Activated CD4-positive, alpha-beta T cell treated with anti-CD3 and anti-CD28 coated beads for 36 hours (primary cell): ENCODE measurements around the gene LIMS2. TPM values are rescaled to one million over a fixed set of nuclear protein-coding genes. Genes with fewer than 3 reads are reported as not detected.

Experiments used
- ATAC-seq: fragments of 200-7000 bp; cut with Tn5 transposase; one replicate; pipeline ENCODE4 v1.10.0; 2021; ENCODE audit warnings: mild to moderate bottlenecking, moderate library complexity
- CTCF ChIA-PET: fragments of 350-600 bp; sonication (Branson Sonifier 250); formaldehyde crosslinking; loops from one replicate; lab custom pipeline; 2021; ENCODE audit warnings: antibody characterized with exemption; lab: Charles Lee
- POLR2A ChIA-PET: fragments of 350-600 bp; sonication (Branson Sonifier 250); formaldehyde crosslinking; loops from one replicate; lab custom pipeline; 2021; ENCODE audit warnings: antibody characterized with exemption, inconsistent platforms; lab: Charles Lee
- DNase-seq: peaks from one replicate; pipeline ENCODE4 v3.0.0-alpha.2; 2020
- H3K27ac Mint-ChIP-seq: one replicate; pipeline ENCODE4 v1.8.0; 2021; ENCODE audit warnings: mixed read lengths
- H3K27me3 Mint-ChIP-seq: one replicate; pipeline ENCODE4 v1.8.0; 2021; ENCODE audit warnings: mixed read lengths
- H3K36me3 Mint-ChIP-seq: one replicate; pipeline ENCODE4 v1.8.0; 2021; ENCODE audit warnings: low read depth, mixed read lengths
- H3K4me1 Mint-ChIP-seq: one replicate; pipeline ENCODE4 v1.8.0; 2021; ENCODE audit warnings: mixed read lengths
- H3K4me3 Mint-ChIP-seq: one replicate; pipeline ENCODE4 v1.8.0; 2021; ENCODE audit warnings: mild to moderate bottlenecking, moderate library complexity, mixed read lengths
- H3K9me3 Mint-ChIP-seq: one replicate; pipeline ENCODE4 v1.8.0; 2021; ENCODE audit warnings: low read depth, mixed read lengths
- intact Hi-C, 2 experiments: fragments of 100-400 bp; cut with DNase I in 1 of 2; cut with micrococcal nuclease in 1 of 2; formaldehyde crosslinking; loops; one replicate each; pipeline versions ENCODE4 v1.14.2 to v1.15.1; 2022 to 2024; cut with DNase I, micrococcal nuclease
- total RNA-seq, 2 experiments: library from RNA; stranded (reverse); gene quantifications; one replicate each; pipeline ENCODE4 v1.2.3, GENCODE V29; 2021

Gene LIMS2
- total RNA-seq, 2 experiments from 2014 or later: 16.4 to 19.3 TPM

DNA sequence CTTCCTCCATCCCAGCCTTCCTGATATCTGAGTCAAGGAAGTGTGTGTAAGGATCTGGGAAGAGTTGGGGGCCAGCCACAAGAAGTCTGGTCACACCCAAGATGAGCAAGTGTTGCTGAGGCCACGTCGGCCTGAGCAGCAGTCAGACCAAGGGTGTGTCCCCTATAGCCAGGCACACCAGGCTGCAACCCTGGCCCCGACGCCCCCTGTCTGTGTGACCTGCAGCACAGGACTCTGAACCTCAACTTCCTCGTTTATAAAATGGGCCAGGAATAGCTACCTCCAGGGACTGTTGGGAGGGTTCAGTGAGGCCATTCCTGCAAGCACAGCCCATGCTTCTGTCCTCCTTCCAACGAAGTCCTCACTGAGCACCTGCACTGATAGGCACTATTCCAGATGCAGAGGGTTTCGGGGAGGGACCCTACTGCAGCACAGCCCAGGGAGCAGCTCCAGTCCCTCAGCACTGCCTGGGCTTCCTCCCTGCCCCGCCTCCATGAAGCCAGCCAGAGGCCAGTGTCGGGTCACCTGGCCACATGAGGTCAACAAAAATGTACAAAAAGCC lies 13.3 kb downstream of the LIMS2 start:
- Mint-ChIP-seq H3K4me1 (no peaks in the 10 kb centered on the region), H3K27ac (no peak overlapping the region), H3K36me3 (no peaks in the 10 kb centered on the region), H3K9me3 (no peaks in the 10 kb centered on the region), H3K27me3 (peaks cover 30% of the 10 kb centered on the region), H3K4me3 (no peak overlapping the region)
- intact Hi-C loops: no loop called here
- peak; percentile 4 for DNase-seq
- CTCF ChIA-PET: no interaction called here
- POLR2A ChIA-PET: no interaction called here
- ATAC-seq: no peak

DNA sequence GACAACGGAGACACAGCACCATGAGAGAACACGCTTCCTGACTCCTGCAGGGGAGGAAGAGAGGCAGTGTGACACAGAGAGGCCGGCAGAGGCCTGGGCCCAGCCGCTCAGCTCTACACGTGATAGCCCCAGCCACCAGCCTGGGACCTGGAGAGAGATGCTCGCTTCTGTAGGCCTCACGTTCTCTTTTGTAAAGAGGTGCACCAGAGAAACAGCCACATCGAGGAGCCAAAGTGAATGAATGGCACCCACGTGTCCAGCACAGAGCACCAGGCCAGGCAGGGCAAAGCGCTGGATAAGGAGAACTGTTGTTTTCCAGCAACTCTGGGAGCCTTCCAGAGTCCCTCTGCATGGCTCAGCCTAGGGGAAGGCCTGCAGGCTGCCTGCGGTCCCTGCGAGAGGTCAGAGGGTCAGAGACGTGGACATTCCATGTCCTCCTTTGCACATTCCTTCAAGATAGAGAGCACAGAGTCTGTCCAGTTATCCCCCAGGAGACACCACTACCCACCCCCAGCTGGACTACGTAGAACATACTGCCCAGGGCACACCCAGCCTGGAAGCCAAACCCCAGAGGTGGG lies 14.2 kb downstream of the LIMS2 start:
- ChIA-PET CTCF (interaction anchor here (1.3 kb wide), 1 partner anchor 11 kb away, joined by 5 read pairs; no protein-coding TSS in a partner anchor), POLR2A (interaction anchor here (1.2 kb wide), 1 partner anchor 15 kb away, joined by 6 read pairs; no protein-coding TSS in a partner anchor)
- H3K27me3 Mint-ChIP-seq: peaks cover 23% of the 10 kb centered on the region
- no peak overlapping the region for H3K4me3 Mint-ChIP-seq
- H3K27ac Mint-ChIP-seq: no peak overlapping the region
- DNase-seq: no peak
- H3K9me3 Mint-ChIP-seq: no peaks in the 10 kb centered on the region
- intact Hi-C loops: no loop called here
- no peaks in the 10 kb centered on the region for H3K4me1 Mint-ChIP-seq
- no peak for ATAC-seq
- no peaks in the 10 kb centered on the region for H3K36me3 Mint-ChIP-seq

DNA sequence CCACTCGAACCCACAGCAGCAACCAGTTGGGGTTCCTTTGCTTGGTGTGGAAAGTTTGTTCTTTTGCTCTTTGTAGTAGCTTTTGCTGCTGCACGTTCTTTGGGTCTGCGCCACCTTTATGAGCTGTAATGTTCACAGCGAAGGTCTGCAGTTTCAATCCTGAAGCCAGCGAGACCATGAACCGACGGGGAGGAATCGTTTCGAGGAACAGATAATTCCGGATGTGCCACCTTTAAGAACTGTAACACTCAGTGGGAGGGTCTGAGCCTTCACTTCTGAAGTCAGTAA lies 15.1 kb downstream of the LIMS2 start:
- H3K27ac Mint-ChIP-seq: no peak overlapping the region
- POLR2A ChIA-PET: interaction anchor here (1.2 kb wide), 1 partner anchor 16 kb away, joined by 6 read pairs; no protein-coding TSS in a partner anchor
- H3K36me3 Mint-ChIP-seq: no peaks in the 10 kb centered on the region
- CTCF ChIA-PET: interaction anchor here (1.3 kb wide), 1 partner anchor 10 kb away, joined by 5 read pairs; no protein-coding TSS in a partner anchor
- H3K27me3 Mint-ChIP-seq: peaks cover 21% of the 10 kb centered on the region
- DNase-seq (no peak), ATAC-seq (no peak)
- H3K4me1 Mint-ChIP-seq: no peaks in the 10 kb centered on the region
- intact Hi-C loops: no loop called here
- no peak overlapping the region for H3K4me3 Mint-ChIP-seq
- H3K9me3 Mint-ChIP-seq: no peaks in the 10 kb centered on the region

DNA sequence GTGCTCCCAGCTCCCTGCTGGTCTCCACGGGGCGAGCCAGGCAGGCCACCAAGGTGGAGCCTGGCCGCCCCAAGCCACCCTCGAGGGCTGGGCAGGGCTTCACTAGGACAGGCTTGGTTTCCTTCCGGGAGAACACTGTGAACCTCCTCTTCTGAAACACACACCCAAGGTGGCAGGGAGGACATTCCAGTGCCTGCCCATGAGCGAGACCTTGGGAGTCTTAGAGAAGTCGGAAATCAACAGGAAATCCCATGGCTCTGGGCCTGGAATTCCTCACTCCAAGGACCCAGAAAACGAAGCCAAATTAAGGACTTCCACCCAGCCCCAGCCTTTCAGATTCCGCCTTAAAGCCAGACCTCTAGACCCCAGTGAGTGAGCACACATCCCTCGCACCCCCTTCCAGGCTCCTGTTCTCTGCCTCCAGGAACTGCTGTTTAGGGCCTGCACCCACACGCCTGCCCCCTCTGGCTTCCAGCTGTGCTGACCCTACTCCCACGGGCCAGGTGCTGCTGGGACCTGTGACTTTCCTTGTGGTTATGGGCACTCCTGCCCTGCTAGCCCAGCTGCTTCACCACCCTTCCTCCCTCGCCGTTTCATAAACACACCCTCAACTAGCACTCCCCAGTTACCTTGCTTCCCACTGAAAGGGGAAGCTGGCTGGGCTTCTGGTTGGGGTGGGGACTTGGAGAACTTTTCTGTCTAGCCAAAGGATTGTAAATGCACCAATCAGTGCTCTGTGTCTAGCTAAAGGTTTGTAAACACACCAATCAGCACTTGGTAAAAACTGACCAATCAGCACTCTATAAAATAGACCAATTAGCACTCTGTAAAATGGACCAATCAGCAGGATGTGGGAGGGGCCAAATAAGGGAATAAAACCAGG lies 15.7 kb downstream of the LIMS2 start:
- Mint-ChIP-seq H3K27me3 (peaks cover 15% of the 10 kb centered on the region), H3K4me1 (no peaks in the 10 kb centered on the region), H3K4me3 (no peak overlapping the region), H3K9me3 (no peaks in the 10 kb centered on the region), H3K27ac (no peak overlapping the region), H3K36me3 (no peaks in the 10 kb centered on the region)
- intact Hi-C loops: no loop called here
- ChIA-PET CTCF (interaction anchor here (1.3 kb wide), 1 partner anchor 10 kb away, joined by 5 read pairs; no protein-coding TSS in a partner anchor), POLR2A (interaction anchor here (0.6 to 1.2 kb wide), 2 partner anchors 16 to 92 kb away, joined by 3 to 6 read pairs; no protein-coding TSS in a partner anchor)
- no peak for DNase-seq
- ATAC-seq: no peak

DNA sequence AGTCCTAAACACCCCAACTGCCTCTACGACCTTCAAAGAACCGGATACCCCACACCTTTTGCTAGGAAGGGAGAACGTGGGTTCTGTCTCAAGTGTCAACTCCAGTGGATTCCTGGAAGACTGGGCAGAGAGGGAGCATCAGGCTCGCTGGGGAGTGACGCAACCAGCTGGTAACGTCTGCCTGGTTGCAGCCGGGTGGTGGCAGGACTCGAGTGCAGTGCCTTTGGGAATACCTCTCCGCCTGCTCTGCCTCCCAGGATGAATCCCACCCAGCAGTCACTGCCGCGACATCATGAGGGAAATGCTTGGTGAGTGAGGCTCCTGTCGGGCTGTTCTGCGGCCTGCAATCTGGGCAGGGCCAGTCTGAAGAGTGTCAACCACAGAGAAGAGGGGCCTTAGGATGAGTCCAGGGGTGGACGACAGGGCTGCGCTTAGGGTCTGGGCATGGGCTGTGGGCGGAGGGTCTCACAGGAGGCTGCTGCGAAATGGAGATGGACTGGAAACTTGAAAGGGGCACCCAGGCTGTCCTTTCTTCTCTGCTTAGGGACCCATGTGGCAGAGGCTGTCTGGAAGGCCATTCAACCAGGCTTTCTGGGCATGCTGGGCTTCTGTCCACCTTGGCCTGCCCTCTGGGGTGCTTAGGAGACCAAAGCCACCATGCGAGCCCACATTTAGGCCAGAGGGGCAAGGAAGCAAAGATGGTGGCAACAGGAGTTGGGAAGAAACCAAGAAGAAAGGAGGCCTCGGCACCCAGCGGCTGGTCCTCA lies 16.5 kb downstream of the LIMS2 start:
- Mint-ChIP-seq H3K36me3 (no peaks in the 10 kb centered on the region), H3K27me3 (peaks cover 15% of the 10 kb centered on the region), H3K27ac (no peak overlapping the region), H3K4me3 (no peak overlapping the region), H3K4me1 (no peaks in the 10 kb centered on the region), H3K9me3 (no peaks in the 10 kb centered on the region)
- ChIA-PET POLR2A (no interaction called here), CTCF (interaction anchor here (1.1 to 2.6 kb wide), 2 partner anchors 28 to 68 kb away, joined by 3 to 10 read pairs; no protein-coding TSS in a partner anchor)
- DNase-seq: no peak
- intact Hi-C loops: no loop called here
- no peak for ATAC-seq

DNA sequence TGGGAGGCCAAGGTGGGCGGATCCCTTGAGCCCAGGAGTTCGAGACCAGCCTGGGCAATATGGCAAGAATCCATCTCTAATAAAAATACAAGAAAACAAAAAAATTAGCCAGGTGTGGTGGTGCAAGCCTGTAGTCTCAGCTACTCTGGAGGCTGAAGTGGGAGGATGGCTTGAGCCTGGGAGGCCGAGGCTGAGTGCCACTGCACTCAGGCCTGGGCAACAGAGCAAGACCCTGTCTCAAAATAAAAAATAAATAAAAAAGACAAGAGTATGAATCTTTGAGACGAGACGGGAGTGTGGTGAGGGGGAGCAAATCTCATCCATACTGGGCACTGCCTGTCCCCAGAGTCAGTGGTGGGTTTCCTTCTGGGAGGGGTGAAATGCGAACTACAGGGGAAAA lies 17.2 kb downstream of the LIMS2 start:
- Mint-ChIP-seq H3K4me3 (no peak overlapping the region), H3K9me3 (no peaks in the 10 kb centered on the region), H3K36me3 (no peaks in the 10 kb centered on the region), H3K27ac (no peak overlapping the region), H3K4me1 (no peaks in the 10 kb centered on the region), H3K27me3 (peaks cover 8% of the 10 kb centered on the region)
- no peak for ATAC-seq
- intact Hi-C loops: no loop called here
- POLR2A ChIA-PET: no interaction called here
- no peak for DNase-seq
- CTCF ChIA-PET: interaction anchor here (1.1 to 2.6 kb wide), 2 partner anchors 29 to 67 kb away, joined by 3 to 10 read pairs; no protein-coding TSS in a partner anchor

DNA sequence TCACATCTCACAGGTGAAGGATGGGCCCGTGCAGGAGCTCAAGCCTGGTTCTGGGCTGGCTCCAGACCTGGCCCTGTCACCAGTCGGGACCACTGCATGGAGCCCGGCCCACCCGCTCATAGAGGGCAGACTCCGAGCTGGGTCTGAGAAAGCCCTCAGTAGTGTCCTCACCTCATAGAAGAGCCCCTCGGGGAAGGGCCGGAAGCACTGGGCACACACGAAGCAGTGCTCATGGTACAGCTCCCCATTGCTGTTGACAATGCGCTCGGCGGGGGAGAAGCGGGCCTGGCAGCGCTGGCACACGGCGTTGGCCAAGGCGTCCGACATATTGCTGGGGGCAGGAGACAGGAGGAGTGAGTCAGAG lies 18.1 kb downstream of the LIMS2 start:
- intact Hi-C loops: no loop called here
- ATAC-seq: no peak
- H3K4me3 Mint-ChIP-seq: no peak overlapping the region
- no peak overlapping the region for H3K27ac Mint-ChIP-seq
- no peaks in the 10 kb centered on the region for H3K9me3 Mint-ChIP-seq
- no peaks in the 10 kb centered on the region for H3K4me1 Mint-ChIP-seq
- peaks cover 6% of the 10 kb centered on the region for H3K27me3 Mint-ChIP-seq
- CTCF ChIA-PET: interaction anchor here (2.6 kb wide), 1 partner anchor 66 kb away, joined by 10 read pairs; no protein-coding TSS in a partner anchor
- DNase-seq: no peak
- no peaks in the 10 kb centered on the region for H3K36me3 Mint-ChIP-seq
- POLR2A ChIA-PET: no interaction called here

DNA sequence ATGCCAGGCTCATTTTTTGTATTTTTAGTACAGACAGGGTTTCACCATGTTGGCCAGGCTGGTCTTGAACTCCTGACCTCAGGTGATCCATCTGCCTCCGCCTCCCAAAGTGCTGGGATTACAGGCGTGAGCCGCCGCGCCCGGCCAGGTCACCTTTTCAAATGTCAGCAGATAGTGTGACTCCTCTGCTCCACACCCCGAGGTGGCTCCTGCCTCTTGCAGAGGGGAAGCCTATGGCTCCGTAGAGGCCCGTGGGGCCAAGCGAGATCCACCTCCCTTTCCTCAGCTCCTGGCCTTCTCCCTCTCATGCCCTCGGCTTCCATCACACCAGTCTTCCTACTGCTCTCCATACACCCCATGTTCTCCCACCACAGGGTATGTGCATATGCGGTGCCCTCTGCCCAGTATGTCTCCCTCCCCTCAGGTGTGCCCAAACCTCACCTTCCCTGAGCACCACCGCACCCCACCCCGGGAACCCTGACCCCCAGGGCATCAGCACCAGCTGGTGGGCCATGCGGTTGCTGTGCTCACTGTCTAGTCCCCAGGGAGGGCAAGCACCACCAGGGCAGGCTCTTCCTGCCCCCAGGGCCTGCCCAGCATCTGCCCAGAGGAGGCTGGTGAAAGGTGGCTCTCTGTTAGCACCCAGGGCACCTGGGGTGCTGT lies 18.6 kb downstream of the LIMS2 start:
- no peaks in the 10 kb centered on the region for H3K36me3 Mint-ChIP-seq
- no peak overlapping the region for H3K4me3 Mint-ChIP-seq
- H3K4me1 Mint-ChIP-seq: no peaks in the 10 kb centered on the region
- no peak overlapping the region for H3K27ac Mint-ChIP-seq
- CTCF ChIA-PET: interaction anchor here (2.6 kb wide), 1 partner anchor 65 kb away, joined by 10 read pairs; no protein-coding TSS in a partner anchor
- no peaks in the 10 kb centered on the region for H3K9me3 Mint-ChIP-seq
- H3K27me3 Mint-ChIP-seq: peaks cover 6% of the 10 kb centered on the region
- intact Hi-C loops: no loop called here
- POLR2A ChIA-PET: interaction anchor here (0.7 kb wide), 1 partner anchor 348 kb away, joined by 5 read pairs; no protein-coding TSS in a partner anchor
- ATAC-seq: no peak
- no peak for DNase-seq

DNA sequence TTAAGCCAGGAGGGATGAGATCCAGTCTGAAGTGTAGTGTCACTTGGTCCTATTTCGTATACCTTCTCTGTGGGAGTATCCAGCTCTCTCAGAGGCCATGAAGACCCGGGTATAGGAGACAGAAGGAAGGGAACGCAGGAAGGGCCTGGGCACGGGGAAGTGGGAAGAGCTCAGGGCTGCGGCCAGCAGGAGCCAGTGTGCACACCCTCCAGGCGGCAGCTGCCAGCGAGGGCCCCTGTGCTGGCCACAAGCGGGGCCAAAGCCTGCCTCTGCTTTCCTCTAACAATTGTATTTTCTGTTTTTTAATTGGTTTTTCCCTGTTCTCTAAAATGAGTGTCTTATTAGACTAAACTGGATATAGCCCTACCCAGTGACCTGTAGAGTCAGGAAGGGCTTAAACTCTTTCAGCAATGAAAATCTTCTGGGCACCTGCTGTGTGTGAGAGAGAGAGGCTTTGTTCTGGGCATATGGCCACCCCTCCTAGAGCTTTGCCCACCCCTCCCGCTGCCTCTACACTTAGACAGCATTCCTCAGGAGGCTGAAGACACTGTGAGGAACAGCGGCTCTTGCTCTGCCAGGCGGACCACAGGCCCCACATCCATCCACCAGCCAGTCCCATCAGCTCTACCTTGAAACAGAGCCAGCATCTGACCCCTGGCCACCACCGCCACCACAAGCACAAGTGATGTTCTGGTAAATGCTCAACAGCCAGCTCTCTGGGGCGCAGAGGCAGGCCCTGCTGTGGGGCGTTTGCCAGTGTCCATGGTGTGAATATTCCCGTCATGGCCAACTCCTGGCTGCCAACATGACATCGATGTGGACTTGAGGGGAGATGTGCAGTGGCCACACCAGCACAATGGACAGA lies 19.9 kb downstream of the LIMS2 start:
- ChIA-PET CTCF (interaction anchor here (8.5 kb wide), 1 partner anchor 64 kb away, joined by 145 read pairs; no protein-coding TSS in a partner anchor), POLR2A (no interaction called here)
- peaks cover 2% of the 10 kb centered on the region for H3K27me3 Mint-ChIP-seq
- DNase-seq (no peak), ATAC-seq (no peak)
- no peaks in the 10 kb centered on the region for H3K4me1 Mint-ChIP-seq
- no peak overlapping the region for H3K27ac Mint-ChIP-seq
- H3K36me3 Mint-ChIP-seq: no peaks in the 10 kb centered on the region
- no peaks in the 10 kb centered on the region for H3K9me3 Mint-ChIP-seq
- H3K4me3 Mint-ChIP-seq: no peak overlapping the region
- intact Hi-C loops: no loop called here

DNA sequence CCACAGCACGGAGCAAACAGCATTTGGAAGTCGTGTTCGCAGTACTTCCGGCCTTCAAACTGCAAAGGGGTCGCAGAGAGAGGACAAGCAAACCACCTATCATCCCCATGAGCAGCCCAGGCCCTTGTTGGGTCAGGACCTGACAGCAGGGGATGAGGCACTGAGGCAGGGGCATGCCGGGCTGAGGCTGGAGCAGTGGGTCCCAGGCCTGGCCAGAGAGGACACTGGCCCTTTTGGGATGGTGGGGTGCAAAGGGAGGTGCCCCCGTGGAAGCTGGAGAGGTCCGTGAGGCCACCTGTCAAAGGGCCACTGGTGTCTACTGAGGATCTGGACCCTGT lies 20.5 kb downstream of the LIMS2 start:
- DNase-seq (no peak), ATAC-seq (no peak)
- ChIA-PET CTCF (interaction anchor here (8.5 kb wide), 1 partner anchor 64 kb away, joined by 145 read pairs; no protein-coding TSS in a partner anchor), POLR2A (no interaction called here)
- H3K4me3 Mint-ChIP-seq: no peak overlapping the region
- H3K9me3 Mint-ChIP-seq: no peaks in the 10 kb centered on the region
- no peak overlapping the region for H3K27ac Mint-ChIP-seq
- intact Hi-C loops: loop anchor here in 1 of 2 experiments (5.0 kb wide), 1 partner anchor 178 kb away; no protein-coding TSS in a partner anchor
- no peaks in the 10 kb centered on the region for H3K4me1 Mint-ChIP-seq
- no peaks in the 10 kb centered on the region for H3K36me3 Mint-ChIP-seq
- no peaks in the 10 kb centered on the region for H3K27me3 Mint-ChIP-seq
